HG03039 (cell line): ENCODE measurements around the gene TRIM67.
"Not testable (repeated sequence)": the region's sequence is repeated elsewhere in the genome, so short reads cannot be mapped to it uniquely, and the experiment has no call there.

Experiments used
- ATAC-seq: cut with Tn5 transposase; IDR thresholded peaks from one replicate; pipeline ENCODE4 v1.9.1; 2021; ENCODE audit warnings: mild to moderate bottlenecking, moderate library complexity; ENCODE audit not compliant: unreplicated experiment

Gene TRIM67

GRCh38 chr1:231157311-231157710 lies 4.5 kb upstream of the TRIM67 start:
- no peak for ATAC-seq

GRCh38 chr1:231158141-231158540 lies 3.7 kb upstream of the TRIM67 start:
- ATAC-seq: not testable (repeated sequence)

GRCh38 chr1:231159202-231159962 lies 2.5 kb upstream of the TRIM67 start:
- no peak for ATAC-seq

GRCh38 chr1:231159963-231160761 lies 1.7 kb upstream of the TRIM67 start:
- ATAC-seq: no peak

GRCh38 chr1:231160895-231161666 lies 777 bp upstream of the TRIM67 start:
- no peak for ATAC-seq

GRCh38 chr1:231162297-231162969 lies 575 bp downstream of the TRIM67 start:
- no peak for ATAC-seq

- ATAC-seq: no peak
Measured at GRCh38 chr1:231162970-231163829, 1.3 kb downstream of the TRIM67 start.

- ATAC-seq: no peak
Measured at GRCh38 chr1:231163830-231164427, 2.1 kb downstream of the TRIM67 start.

- no peak for ATAC-seq
Measured at GRCh38 chr1:231165371-231165770, 3.5 kb downstream of the TRIM67 start.

GRCh38 chr1:231166398-231166797 lies 4.5 kb downstream of the TRIM67 start:
- ATAC-seq: no peak

GRCh38 chr1:231170875-231171274 lies 9.0 kb downstream of the TRIM67 start:
- ATAC-seq: no peak

GRCh38 chr1:231171623-231172197 lies 9.9 kb downstream of the TRIM67 start:
- no peak for ATAC-seq

GRCh38 chr1:231172411-231172810 lies 10.6 kb downstream of the TRIM67 start:
- no peak for ATAC-seq

GRCh38 chr1:231176421-231176820 lies 14.6 kb downstream of the TRIM67 start:
- no peak for ATAC-seq

- no peak for ATAC-seq
Measured at GRCh38 chr1:231177226-231177625, 15.4 kb downstream of the TRIM67 start.

- ATAC-seq: no peak
Measured at GRCh38 chr1:231177936-231178335, 16.1 kb downstream of the TRIM67 start.

- ATAC-seq: no peak
Measured at GRCh38 chr1:231178970-231179369, 17.1 kb downstream of the TRIM67 start.

GRCh38 chr1:231180034-231180433 lies 18.2 kb downstream of the TRIM67 start:
- ATAC-seq: no peak

- ATAC-seq: no peak
Measured at GRCh38 chr1:231181271-231181670, 19.4 kb downstream of the TRIM67 start.
